ENCODE results near the gene LSM7. TPM values are rescaled to one million over a fixed set of nuclear protein-coding genes. Genes with fewer than 3 reads are reported as not detected.

LSM7 gene
- total RNA-seq, 1 experiment from 2014 or later, result 97.3 TPM

- H3K4me1 ChIP-seq (ENCODE audit: control insufficient read depth, insufficient read depth, low read length), result no peaks in the 10 kb centered on the region
- TF ChIP-seq POLR2AphosphoS5 (IDR thresholded peaks at IDR 0.05; ENCODE audit: low read depth, low read length) (no peak), TCF7L2 (IDR thresholded peaks at IDR 0.05; ENCODE audit: low read depth, low read length) (no peak), SIN3A (IDR thresholded peaks at IDR 0.05; ENCODE audit: borderline replicate concordance, insufficient read depth, low read depth, low read length) (no peak), REST (IDR thresholded peaks at IDR 0.05; ENCODE audit: insufficient read depth in 1 of 2, low read depth in 2 of 2, low read length in 1 of 2) (no peak), CTCF (IDR thresholded peaks at IDR 0.05) (no peak)
- POLR2A ChIA-PET, result no interaction called here
- ATAC-seq, result no peak
- H3K27me3 ChIP-seq (ENCODE audit: control insufficient read depth, insufficient read depth, low read length), result no peaks in the 10 kb centered on the region
- H3K36me3 ChIP-seq (ENCODE audit: control insufficient read depth, insufficient read depth, low read length), result no peaks in the 10 kb centered on the region
- CTCF ChIA-PET, result no interaction called here
- no peak for DNase-seq (ENCODE audit: low read depth, low spot score)
- no peaks in the 10 kb centered on the region for H3K9me3 ChIP-seq (ENCODE audit: control insufficient read depth, insufficient read depth, low read depth, low read length)
- no peak overlapping the region for H3K4me3 ChIP-seq (ENCODE audit: low read depth in 2 of 2, low read length in 2 of 2)
- BruUV-seq (replicated peaks), result no TSS peak
- intact Hi-C loops (cut with micrococcal nuclease; ENCODE audit: unreplicated experiment), result no loop called here
- no peak overlapping the region for H3K27ac ChIP-seq (ENCODE audit: low read length)
- in situ Hi-C loops (cut with HindIII; ENCODE audit: low pct_unique_long_range_greater_than_20kb, low sequenced_read_pairs), result no loop called here
These were observed 15.1 kb upstream of the LSM7 start for GRCh38 chr19:2343289-2343982.

- no peak for DNase-seq (ENCODE audit: low read depth, low spot score)
- Histone ChIP-seq H3K4me3 (ENCODE audit: low read depth in 2 of 2, low read length in 2 of 2) (no peak overlapping the region), H3K4me1 (ENCODE audit: control insufficient read depth, insufficient read depth, low read length) (no peaks in the 10 kb centered on the region), H3K36me3 (ENCODE audit: control insufficient read depth, insufficient read depth, low read length) (no peaks in the 10 kb centered on the region), H3K9me3 (ENCODE audit: control insufficient read depth, insufficient read depth, low read depth, low read length) (no peaks in the 10 kb centered on the region), H3K27ac (ENCODE audit: low read length) (no peak overlapping the region), H3K27me3 (ENCODE audit: control insufficient read depth, insufficient read depth, low read length) (no peaks in the 10 kb centered on the region)
- ChIA-PET CTCF (no interaction called here), POLR2A (no interaction called here)
- no peak for ATAC-seq
- in situ Hi-C loops (cut with HindIII; ENCODE audit: low pct_unique_long_range_greater_than_20kb, low sequenced_read_pairs), result no loop called here
- intact Hi-C loops (cut with micrococcal nuclease; ENCODE audit: unreplicated experiment), result no loop called here
- TF ChIP-seq TCF7L2 (IDR thresholded peaks at IDR 0.05; ENCODE audit: low read depth, low read length) (no peak), SIN3A (IDR thresholded peaks at IDR 0.05; ENCODE audit: borderline replicate concordance, insufficient read depth, low read depth, low read length) (no peak), REST (IDR thresholded peaks at IDR 0.05; ENCODE audit: insufficient read depth in 1 of 2, low read depth in 2 of 2, low read length in 1 of 2) (no peak), CTCF (IDR thresholded peaks at IDR 0.05) (no peak), POLR2AphosphoS5 (IDR thresholded peaks at IDR 0.05; ENCODE audit: low read depth, low read length) (no peak)
- no TSS peak for BruUV-seq (replicated peaks)
These were observed 14.4 kb upstream of the LSM7 start for GRCh38 chr19:2342656-2343288.

All from Panc1 (cell line).